Activated naive CD8-positive, alpha-beta T cell (primary cell): ENCODE results near the gene CBX8.
"Not testable (repeated sequence)": the region's sequence is repeated elsewhere in the genome, so short reads cannot be mapped to it uniquely, and the experiment has no call there.

Experiments
- H3K27ac Mint-ChIP-seq: one replicate; pipeline ENCODE4 v1.8.0; 2021; ENCODE audit warnings: mixed read lengths
- H3K27me3 Mint-ChIP-seq: one replicate; pipeline ENCODE4 v1.8.0; 2021; ENCODE audit warnings: mixed read lengths
- H3K36me3 Mint-ChIP-seq: one replicate; pipeline ENCODE4 v1.8.0; 2021; ENCODE audit warnings: mixed read lengths
- H3K4me1 Mint-ChIP-seq: one replicate; pipeline ENCODE4 v1.8.0; 2021; ENCODE audit warnings: low read depth, mixed read lengths
- H3K4me3 Mint-ChIP-seq: one replicate; pipeline ENCODE4 v1.8.0; 2021; ENCODE audit warnings: mild to moderate bottlenecking, mixed read lengths
- H3K9me3 Mint-ChIP-seq: one replicate; pipeline ENCODE4 v1.8.0; 2021; ENCODE audit warnings: low read depth, mixed read lengths

Gene CBX8

DNA sequence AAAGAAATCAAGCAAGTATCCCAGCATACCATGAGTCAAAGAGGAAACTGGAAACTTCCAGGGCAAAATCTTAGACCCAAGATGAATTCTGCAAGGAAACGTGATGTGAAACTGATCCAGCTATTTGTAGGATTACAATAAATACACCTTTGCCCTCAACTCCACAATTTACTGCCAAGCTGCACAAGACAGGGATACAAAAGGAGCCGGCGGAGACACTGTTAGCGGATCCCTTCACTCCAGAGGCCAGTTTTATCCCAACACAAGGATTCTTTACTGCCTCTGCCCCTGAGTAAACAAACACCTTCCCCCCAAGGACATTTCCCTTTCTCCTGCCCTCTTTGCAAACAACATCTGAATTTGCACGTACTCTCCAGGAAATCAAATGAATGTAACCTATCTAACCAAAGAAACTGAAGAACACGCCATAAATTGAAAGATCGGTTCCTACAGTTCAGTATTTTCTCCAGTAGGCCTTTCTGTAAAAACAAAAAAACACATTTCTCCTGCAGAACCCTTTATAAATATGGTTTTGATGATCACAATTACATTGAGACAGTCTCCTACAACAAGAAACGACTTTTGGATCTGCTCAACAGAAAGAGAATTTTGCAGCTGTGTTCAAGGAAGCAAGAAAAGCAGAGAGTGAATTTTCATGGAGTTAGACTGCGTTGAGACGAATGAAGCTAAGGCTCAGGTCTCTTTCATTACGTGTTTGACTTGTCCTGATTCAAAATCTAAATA lies 20.3 kb downstream of the CBX8 start:
- peak overlapping the region; percentile 74 for H3K4me3 Mint-ChIP-seq
- peaks cover 33% of the 10 kb centered on the region for H3K4me1 Mint-ChIP-seq
- no peaks in the 10 kb centered on the region for H3K9me3 Mint-ChIP-seq
- H3K27me3 Mint-ChIP-seq: peaks cover 32% of the 10 kb centered on the region
- no peaks in the 10 kb centered on the region for H3K36me3 Mint-ChIP-seq
- H3K27ac Mint-ChIP-seq: peak overlapping the region; percentile 3

DNA sequence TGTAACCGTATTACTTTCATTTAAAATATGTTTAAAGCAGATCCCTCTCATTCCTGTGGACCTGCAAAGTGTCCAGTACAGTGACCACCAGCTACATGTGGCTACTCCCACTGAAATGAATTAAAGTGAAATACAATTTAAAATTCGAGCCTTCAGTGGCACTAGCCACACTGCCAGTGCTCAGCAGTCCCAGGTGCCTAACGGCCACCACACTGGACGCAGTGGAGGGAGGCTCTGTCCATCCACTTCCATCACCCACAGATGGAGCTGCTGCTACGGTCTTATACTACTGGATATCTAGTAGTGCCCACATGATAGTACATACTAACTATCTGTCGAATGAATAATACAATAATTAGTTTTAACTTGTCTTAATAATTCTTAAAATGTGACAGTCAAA lies 21.2 kb downstream of the CBX8 start:
- H3K4me1 Mint-ChIP-seq: peaks cover 25% of the 10 kb centered on the region
- no peak overlapping the region for H3K4me3 Mint-ChIP-seq
- peaks cover 31% of the 10 kb centered on the region for H3K27me3 Mint-ChIP-seq
- no peaks in the 10 kb centered on the region for H3K9me3 Mint-ChIP-seq
- no peak overlapping the region for H3K27ac Mint-ChIP-seq
- H3K36me3 Mint-ChIP-seq: no peaks in the 10 kb centered on the region

DNA sequence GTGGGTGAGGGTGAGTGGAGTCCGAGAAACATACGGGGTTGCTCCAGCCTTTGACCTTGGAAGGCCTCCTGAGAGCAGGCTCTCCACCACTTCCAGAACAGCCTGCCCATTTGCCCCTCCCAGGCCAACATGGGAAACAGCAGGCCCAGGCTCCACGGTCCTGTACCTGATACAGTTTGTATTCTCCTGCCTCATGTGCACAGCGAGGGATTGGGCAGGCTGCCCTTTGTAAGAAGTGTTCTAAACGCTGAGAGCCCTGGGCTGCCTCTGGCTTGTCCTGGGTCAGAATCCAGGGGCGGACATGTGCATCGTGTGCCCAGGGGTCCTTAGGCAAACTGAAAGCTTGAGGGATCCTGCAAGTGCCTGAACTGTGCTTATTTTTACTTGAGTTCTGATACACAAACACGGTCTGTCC lies 22.3 kb downstream of the CBX8 start:
- Mint-ChIP-seq H3K4me3 (no peak overlapping the region), H3K27me3 (peaks cover 30% of the 10 kb centered on the region), H3K4me1 (peaks cover 15% of the 10 kb centered on the region), H3K9me3 (no peaks in the 10 kb centered on the region), H3K36me3 (no peaks in the 10 kb centered on the region), H3K27ac (no peak overlapping the region)

DNA sequence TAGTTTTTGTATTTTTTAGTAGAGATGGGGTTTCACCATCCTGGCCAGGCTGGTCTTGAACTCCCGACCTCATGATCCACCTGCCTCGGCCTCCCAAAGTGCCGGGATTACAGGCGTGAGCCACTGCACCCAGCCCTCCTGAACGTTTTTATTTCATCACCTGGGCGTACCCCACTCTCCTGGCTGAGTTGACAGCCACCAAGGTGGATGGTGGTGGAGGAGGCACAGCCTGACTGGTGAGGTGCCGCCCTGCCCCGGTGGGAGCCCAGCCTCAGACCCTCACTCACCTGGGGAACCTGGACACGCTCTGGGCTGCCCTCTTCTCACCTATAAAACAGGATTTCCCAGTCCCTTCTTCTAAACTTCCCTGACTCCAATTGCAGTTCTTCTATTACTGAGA lies 24.2 kb downstream of the CBX8 start:
- peaks cover 34% of the 10 kb centered on the region for H3K27me3 Mint-ChIP-seq
- H3K36me3 Mint-ChIP-seq, H3K27ac Mint-ChIP-seq, H3K4me3 Mint-ChIP-seq, H3K9me3 Mint-ChIP-seq, H3K4me1 Mint-ChIP-seq: not testable (repeated sequence)

DNA sequence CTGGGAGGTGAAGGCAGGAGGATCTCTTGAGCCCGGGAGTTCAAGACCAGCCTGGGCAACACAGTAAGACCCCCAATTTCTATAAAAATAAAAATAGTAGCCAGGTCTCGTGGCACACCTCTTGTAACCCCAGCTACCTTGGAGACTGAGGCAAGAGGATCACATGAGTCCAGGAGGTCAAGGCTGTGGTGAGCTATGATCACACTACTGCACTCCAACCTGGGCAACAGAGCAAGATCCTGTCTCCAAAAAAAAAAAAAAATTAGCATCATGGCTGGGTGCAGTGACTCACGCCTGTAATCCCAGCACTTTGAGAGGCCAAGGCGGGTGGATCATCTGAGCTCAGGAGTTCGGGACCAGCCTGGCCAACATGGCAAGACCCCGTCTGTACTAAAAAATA lies 25.6 kb downstream of the CBX8 start:
- H3K27me3 Mint-ChIP-seq: peaks cover 27% of the 10 kb centered on the region
- no peaks in the 10 kb centered on the region for H3K36me3 Mint-ChIP-seq
- no peak overlapping the region for H3K4me3 Mint-ChIP-seq
- H3K9me3 Mint-ChIP-seq: no peaks in the 10 kb centered on the region
- H3K27ac Mint-ChIP-seq: no peak overlapping the region
- no peaks in the 10 kb centered on the region for H3K4me1 Mint-ChIP-seq

DNA sequence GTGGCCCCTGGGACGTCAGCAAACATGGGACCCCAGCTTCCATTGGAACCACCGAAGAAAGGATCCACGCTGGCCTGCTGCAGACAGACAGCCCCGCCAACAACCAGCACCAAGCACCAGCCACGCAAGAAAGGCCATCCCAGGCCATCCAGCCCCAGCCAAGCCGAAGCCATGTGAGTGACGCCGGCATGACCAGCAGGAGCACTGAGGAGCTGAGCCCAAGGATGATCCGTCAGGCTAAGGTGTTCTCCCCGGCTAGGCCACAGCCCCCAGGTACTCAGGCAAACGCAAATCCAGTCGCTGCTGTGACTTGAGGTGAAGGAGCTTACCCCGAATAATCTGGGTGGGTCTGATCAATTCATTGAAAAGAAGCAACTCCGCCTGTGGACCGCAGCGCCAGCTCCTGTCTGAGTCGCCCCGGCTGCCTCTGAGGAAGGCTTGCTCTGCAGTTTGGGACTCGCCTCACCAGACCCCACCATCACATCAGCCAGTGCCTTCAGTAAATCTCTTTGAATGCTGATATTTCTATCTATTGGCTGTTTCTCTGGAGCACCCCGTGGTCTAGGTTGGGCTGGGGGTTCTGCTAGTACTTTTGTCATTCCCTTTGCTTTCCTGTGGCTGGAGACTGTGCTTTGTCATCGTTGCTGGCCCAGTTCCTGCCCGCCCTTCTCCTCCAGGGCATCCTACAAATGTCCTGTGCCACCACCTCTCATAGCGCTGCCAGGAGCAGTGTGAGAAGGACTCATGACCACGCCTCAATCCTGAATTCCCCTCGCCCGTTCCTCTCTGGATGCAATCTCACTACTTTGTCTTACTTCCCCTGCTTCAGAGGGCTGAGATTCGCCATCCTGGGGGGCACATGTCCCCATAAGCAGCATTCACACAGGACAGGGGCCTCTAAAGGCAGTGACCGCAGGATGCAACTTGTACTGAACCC lies 27.0 kb downstream of the CBX8 start:
- Mint-ChIP-seq H3K4me1 (no peaks in the 10 kb centered on the region), H3K27me3 (peaks cover 18% of the 10 kb centered on the region), H3K9me3 (no peaks in the 10 kb centered on the region), H3K27ac (no peak overlapping the region), H3K36me3 (no peaks in the 10 kb centered on the region), H3K4me3 (no peak overlapping the region)

DNA sequence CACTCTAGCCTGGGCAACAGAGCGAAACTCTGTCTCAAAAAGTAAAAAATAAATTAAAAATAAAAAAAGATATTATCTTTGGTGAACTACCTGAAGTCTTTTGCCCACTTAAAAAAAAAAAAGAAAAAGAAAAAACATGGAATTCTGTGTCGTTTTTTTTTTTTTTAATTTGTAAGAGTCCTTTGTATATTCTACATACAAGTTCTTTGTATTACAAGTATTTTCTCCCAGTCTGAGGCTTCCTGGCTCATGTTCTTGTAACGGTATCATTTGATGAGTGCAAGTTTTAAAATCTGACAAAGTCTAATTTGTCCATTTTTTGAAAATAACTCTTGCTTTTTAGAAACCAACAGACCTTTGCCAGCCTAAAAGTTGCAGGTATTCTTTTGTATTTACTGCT lies 31.2 kb downstream of the CBX8 start:
- Mint-ChIP-seq H3K9me3 (no peaks in the 10 kb centered on the region), H3K36me3 (no peaks in the 10 kb centered on the region), H3K4me3 (no peak overlapping the region), H3K27me3 (peaks cover 5% of the 10 kb centered on the region), H3K4me1 (no peaks in the 10 kb centered on the region), H3K27ac (no peak overlapping the region)

DNA sequence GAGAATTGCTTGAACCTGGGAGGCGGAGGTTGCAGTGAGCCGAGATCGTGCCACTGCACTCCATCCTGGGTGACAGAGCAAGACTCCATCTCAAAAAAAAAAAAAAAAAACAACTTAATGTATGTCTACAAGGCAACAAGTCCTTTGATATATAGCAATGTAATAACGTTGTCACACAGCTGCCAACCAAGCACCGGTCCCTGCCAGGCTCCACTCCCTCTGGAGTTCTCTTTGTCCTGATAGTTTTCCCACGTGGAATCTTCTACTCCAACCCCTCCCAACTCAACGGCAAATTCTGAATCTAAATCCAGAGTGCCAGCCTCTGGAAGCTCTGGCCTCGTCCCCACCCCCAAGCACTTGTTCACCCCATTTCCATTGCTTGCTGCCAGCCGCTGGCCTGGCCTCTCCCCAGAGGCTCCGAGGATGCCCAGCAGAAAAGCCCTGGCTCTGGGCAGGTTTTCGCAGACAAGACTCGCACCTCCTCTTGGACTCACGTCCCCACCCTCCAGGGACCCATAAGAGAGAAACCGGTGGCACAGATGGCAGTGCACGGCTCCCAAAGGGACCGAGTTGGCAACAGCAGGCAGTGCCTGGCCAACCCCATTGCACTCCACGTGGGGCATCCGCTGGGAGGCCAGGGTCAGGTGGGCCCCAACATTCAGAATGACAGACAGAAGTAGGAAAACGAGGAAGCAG lies 34.8 kb downstream of the CBX8 start:
- H3K4me1 Mint-ChIP-seq: no peaks in the 10 kb centered on the region
- no peaks in the 10 kb centered on the region for H3K9me3 Mint-ChIP-seq
- peaks cover 2% of the 10 kb centered on the region for H3K27me3 Mint-ChIP-seq
- H3K36me3 Mint-ChIP-seq: no peaks in the 10 kb centered on the region
- H3K4me3 Mint-ChIP-seq: no peak overlapping the region
- no peak overlapping the region for H3K27ac Mint-ChIP-seq

DNA sequence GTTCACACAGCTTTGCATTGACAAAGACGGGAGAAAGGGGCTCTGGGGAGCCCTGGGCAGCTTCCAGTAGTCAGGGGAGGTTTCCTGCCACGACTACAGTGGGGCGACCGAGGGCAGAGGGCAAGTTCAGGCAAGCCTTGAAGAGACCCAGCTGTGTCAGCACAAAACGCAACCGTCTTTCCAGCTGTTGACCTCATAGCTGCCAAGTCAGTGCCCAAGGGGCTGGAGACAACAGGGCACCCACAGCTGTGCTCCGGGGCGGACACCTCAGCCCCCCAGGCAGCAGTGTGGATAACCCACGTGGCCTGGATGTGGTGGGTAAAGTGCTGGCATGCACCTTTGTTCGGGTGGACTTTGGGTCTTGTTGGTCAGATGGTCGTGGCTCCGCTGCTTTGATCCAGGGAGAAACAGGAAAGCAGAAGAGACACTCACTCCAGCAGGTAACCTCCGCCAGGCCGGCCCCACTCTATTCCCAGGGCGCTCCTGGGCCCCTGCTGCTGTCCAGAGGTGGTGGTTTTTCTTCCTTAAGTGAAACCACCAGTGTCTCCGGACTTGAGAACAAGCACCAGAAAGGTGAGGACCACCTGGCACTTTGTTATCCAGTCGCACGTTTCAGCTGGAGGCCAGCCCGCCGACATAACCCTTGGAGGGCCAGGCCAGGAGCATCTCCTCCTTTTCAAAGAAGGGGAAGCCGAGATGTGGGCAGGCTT lies 36.5 kb downstream of the CBX8 start:
- H3K9me3 Mint-ChIP-seq: no peaks in the 10 kb centered on the region
- no peaks in the 10 kb centered on the region for H3K36me3 Mint-ChIP-seq
- no peak overlapping the region for H3K27ac Mint-ChIP-seq
- H3K4me3 Mint-ChIP-seq: no peak overlapping the region
- peaks cover 2% of the 10 kb centered on the region for H3K27me3 Mint-ChIP-seq
- no peaks in the 10 kb centered on the region for H3K4me1 Mint-ChIP-seq

DNA sequence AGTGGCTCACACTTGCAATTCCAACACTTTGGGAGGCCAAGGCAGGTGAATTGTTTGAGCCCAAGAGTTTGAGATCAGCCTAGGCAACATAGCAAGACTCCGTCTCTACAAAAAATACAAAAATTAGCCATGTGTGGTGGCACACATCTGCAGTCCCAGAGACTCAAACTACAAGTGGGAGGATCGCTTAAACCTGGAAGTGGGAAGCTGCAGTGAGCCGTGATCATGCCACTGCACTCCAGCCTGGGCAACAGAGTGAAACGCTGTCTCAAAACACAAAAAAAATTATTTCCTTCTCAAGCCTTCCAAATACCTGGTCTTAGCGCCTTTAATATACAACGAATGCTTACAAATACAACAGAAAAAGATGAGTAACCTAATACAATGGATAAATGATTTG lies 38.6 kb downstream of the CBX8 start:
- H3K27ac Mint-ChIP-seq: no peak overlapping the region
- no peaks in the 10 kb centered on the region for H3K4me1 Mint-ChIP-seq
- no peak overlapping the region for H3K4me3 Mint-ChIP-seq
- no peaks in the 10 kb centered on the region for H3K36me3 Mint-ChIP-seq
- H3K27me3 Mint-ChIP-seq: peaks cover 6% of the 10 kb centered on the region
- no peaks in the 10 kb centered on the region for H3K9me3 Mint-ChIP-seq

DNA sequence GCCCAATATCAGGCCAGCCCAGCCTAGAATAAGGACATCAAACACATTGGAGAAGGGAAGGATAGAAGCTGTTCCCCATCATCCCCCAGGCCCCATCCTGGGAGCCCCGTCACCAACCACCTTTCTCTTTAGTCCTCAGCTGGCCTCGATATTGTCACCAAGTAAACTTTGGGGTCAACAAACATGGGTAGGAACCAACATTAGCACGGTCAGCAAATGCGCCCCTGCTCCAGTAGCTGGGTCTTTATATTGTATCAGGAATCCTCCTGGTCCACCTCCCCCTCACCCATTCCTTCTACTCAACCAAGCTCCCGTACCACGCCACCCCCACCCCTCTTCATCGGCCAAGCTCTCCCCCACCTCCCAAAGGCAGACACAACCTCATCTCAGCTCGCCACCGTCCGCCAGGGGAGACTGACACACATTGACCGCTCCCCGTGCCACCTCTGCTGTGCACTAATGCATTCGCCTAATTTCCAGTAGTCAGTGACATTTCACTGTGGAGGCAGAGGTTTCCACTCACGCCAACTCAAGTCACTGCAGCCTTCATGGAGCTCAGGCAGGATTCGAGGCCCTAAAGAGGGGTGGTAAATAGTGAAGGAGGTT lies 39.6 kb downstream of the CBX8 start:
- H3K27me3 Mint-ChIP-seq: peaks cover 6% of the 10 kb centered on the region
- H3K4me3 Mint-ChIP-seq: no peak overlapping the region
- H3K36me3 Mint-ChIP-seq: no peaks in the 10 kb centered on the region
- H3K9me3 Mint-ChIP-seq: no peaks in the 10 kb centered on the region
- no peak overlapping the region for H3K27ac Mint-ChIP-seq
- no peaks in the 10 kb centered on the region for H3K4me1 Mint-ChIP-seq

DNA sequence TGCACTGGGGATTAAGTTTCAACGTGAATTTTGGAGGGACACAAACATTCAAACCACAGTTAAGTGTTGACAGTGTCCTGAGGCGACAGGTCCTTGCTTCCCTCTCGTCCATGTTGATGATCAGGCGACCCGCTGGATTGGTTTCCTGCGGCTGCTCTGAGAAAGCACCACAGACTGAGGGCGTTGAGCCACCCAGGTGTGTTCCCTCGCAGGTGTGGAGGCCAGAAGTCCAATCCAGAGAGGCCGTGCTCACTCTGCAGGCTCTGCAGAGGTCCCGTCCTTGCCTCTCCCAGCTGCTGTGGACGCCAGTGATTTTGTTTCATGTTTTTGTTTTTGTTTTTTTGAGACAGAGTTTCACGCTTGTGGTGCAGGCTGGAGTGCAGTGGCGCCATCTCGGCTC lies 41.3 kb downstream of the CBX8 start:
- peaks cover 10% of the 10 kb centered on the region for H3K27me3 Mint-ChIP-seq
- H3K9me3 Mint-ChIP-seq: no peaks in the 10 kb centered on the region
- no peaks in the 10 kb centered on the region for H3K4me1 Mint-ChIP-seq

DNA sequence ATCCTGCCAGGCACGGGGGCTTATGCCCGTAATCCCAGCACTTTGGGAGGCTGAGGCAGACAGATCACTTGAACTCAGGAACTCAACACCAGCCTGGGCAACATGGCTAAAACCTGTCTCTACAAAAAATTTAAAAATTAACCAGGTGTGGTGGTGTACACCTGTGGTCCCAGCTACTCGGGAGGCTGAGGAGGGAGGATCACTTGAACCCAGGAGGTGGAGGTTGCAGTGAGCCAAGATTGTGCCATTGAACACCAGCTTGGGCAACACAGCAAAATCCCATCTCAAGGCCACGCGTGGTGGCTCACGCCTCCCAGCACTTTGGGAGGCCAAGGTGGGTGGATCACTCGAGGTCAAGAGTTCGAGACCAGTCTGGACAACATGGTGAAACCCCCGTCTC lies 42.0 kb downstream of the CBX8 start:
- Mint-ChIP-seq H3K27ac (peak overlapping the region; percentile 10), H3K27me3 (peaks cover 10% of the 10 kb centered on the region)
- not testable (repeated sequence) for H3K36me3 Mint-ChIP-seq, H3K9me3 Mint-ChIP-seq, H3K4me3 Mint-ChIP-seq, H3K4me1 Mint-ChIP-seq

More for the DNA sequence above, 41.3 kb downstream of the CBX8 start:
- H3K4me3 Mint-ChIP-seq: no peak overlapping the region
- H3K27ac Mint-ChIP-seq: no peak overlapping the region
- H3K36me3 Mint-ChIP-seq: no peaks in the 10 kb centered on the region

DNA sequence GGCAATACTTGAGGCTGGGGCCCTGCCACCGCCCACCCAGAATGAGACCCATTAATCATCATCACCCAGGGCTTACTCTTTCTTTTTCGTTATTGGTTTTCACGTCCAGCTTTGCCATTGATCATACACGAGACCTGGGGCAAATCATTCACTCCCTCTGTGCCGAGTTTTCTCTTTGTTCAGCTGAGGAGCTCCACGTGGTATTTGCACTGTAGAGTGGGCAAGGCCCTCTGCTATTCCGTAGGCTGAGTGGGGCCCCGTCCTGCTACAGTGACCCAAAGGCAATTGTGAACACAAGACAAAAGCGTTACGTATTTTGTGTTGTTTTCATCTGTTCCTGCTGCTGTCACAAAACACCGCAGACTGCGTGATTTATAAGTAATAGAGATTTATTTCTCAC lies 42.5 kb downstream of the CBX8 start:
- H3K4me3 Mint-ChIP-seq: no peak overlapping the region
- H3K36me3 Mint-ChIP-seq: no peaks in the 10 kb centered on the region
- H3K27me3 Mint-ChIP-seq: peaks cover 13% of the 10 kb centered on the region
- H3K27ac Mint-ChIP-seq: peak overlapping the region; percentile 10
- no peaks in the 10 kb centered on the region for H3K4me1 Mint-ChIP-seq
- no peaks in the 10 kb centered on the region for H3K9me3 Mint-ChIP-seq
